ENCODE data around the gene VPS51.

DNA sequence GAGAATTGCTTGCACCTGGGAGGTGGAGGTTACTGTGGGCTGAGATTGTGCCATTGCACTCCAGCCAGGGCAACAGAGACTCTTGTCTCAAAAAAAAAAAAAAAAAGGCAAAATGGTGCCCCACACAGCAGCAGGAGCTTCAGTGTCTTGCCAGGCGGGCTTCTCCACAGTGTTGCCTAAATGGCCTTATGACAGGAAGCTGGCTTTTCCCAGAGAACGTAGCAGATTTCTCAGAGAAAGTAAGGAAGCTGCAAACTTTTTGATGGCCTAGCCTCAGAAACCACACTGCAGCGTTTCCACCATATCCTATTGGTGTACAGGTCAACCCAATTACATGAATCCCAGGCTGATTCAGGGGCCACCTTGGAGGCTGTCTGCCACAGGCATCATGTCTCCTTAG, 61.3 kb downstream of the VPS51 start:
- no peak for TF ChIP-seq POLR2A (IDR thresholded peaks at IDR 0.05; ENCODE audit: low read length)
- TF ChIP-seq GATA1 (IDR thresholded peaks at IDR 0.05; ENCODE audit: low read depth, low read length) = no peak
